T follicular helper cell (primary cell): ENCODE data around the gene KIF1A.

Source experiments
- DNase-seq: peaks from one replicate; pipeline ENCODE4 v3.0.0-alpha.2; 2020; ENCODE audit warnings: low read depth

KIF1A gene

GRCh38 chr2:240719676-240720545, 100.1 kb downstream of the KIF1A start:
- DNase-seq, result no peak

GRCh38 chr2:240718896-240719490, 101.0 kb downstream of the KIF1A start:
- DNase-seq, result no peak

GRCh38 chr2:240717681-240718581, 102.1 kb downstream of the KIF1A start:
- DNase-seq, result no peak

DNA sequence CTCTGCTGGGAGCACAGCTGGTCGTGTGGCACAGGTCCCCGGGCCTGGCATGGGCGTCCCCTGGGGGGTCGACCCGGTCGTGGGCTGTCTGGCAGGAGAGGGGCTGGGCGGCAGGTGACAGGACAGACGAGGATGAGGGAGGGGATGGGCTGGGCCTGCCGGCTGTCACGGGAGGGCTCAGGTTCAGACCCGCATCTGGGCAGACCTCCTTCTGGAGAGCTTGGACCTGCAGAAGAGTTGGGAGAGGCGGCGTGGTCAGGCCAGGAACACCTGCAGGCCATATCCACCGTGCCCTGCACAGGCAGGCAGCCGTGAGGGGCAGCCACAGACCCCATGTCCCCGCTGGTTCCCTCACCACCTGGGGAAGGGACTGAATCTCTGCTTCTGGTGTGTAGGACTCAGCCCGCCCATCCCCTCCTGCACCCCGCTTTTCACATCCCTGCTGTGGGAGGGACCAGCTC, 102.8 kb downstream of the KIF1A start:
- no peak for DNase-seq

DNA sequence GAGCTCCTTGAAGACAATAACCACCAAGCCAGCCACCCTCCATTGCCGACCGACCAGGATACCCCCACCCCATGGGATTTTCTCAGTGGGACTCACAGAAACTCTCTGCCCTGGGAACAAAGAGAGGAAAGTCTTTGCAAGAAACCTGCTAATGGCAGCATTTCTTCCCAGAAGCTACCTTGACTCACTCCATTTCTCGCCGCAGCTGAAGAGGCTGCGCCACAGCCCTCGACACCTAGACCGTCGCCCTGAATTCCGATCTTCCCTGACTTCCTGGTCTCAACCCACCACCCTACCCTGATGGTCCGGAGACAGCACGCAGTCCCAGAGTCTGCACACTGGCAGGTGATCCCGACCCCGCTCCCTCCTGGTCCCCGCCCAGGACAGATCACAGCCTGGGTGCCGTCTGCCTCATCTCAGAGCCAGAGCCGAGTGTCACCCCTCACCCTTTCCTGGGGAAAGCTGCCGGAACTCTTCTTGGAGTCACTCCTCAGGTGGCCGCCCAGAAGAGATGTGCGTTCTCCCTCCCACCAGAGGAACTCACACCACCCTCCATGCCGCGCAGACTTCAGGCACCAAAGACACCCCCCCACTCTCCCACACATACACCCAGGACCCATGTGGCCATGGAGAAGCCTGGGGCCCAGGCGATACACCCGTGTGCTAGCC, 103.8 kb downstream of the KIF1A start:
- DNase-seq, result no peak

GRCh38 chr2:240714747-240715725, 105.0 kb downstream of the KIF1A start:
- DNase-seq, result no peak

- no peak for DNase-seq
Measured at GRCh38 chr2:240713928-240714746, 105.9 kb downstream of the KIF1A start.

GRCh38 chr2:240713071-240713927, 106.7 kb downstream of the KIF1A start:
- no peak for DNase-seq

GRCh38 chr2:240712121-240712520, 107.9 kb downstream of the KIF1A start:
- DNase-seq, result no peak

GRCh38 chr2:240711701-240712100, 108.3 kb downstream of the KIF1A start:
- no peak for DNase-seq

GRCh38 chr2:240711296-240711695, 108.7 kb downstream of the KIF1A start:
- no peak for DNase-seq

- DNase-seq, result no peak
Measured at GRCh38 chr2:240708457-240708856, 111.6 kb downstream of the KIF1A start.

- DNase-seq, result no peak
Measured at GRCh38 chr2:240707821-240708220, 112.2 kb downstream of the KIF1A start.

- no peak for DNase-seq
Measured at GRCh38 chr2:240707043-240707756, 112.8 kb downstream of the KIF1A start.

- DNase-seq, result no peak
Measured at GRCh38 chr2:240705204-240705791, 114.7 kb downstream of the KIF1A start.

DNA sequence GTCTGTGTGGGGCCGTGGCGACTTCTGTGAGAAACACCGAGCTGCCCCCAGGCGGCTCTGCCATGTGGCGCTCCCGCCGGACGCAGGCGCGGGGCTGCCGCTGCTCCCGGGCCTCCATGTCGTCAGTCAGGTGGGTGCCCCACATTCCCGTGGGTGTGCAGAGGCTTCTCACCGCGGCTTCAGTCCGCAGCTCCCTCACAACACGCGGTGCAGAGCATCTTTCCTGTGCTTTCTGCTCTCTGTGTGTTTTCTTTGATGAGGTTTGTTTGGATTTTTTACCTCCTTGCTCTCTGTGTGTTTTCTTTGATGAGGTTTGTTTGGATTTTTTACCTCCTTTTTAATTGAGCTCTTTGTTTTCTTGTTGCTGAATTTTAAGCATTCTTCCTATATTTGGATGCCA, 115.4 kb downstream of the KIF1A start:
- DNase-seq, result no peak
